GM18519 (cell line): ENCODE data around the gene ZDHHC8.

Experiments
- ATAC-seq: cut with Tn5 transposase; IDR thresholded peaks from one replicate; pipeline ENCODE4 v1.9.1; 2021; ENCODE audit warnings: mild to moderate bottlenecking, moderate library complexity; ENCODE audit not compliant: unreplicated experiment, low FRiP score

The ZDHHC8 gene

GRCh38 chr22:20176421-20177085 is 44.9 kb downstream of the ZDHHC8 start:
- no peak for ATAC-seq

GRCh38 chr22:20177217-20177911 is 45.8 kb downstream of the ZDHHC8 start:
- ATAC-seq = no peak

GRCh38 chr22:20178075-20178914 is 46.7 kb downstream of the ZDHHC8 start:
- no peak for ATAC-seq

DNA sequence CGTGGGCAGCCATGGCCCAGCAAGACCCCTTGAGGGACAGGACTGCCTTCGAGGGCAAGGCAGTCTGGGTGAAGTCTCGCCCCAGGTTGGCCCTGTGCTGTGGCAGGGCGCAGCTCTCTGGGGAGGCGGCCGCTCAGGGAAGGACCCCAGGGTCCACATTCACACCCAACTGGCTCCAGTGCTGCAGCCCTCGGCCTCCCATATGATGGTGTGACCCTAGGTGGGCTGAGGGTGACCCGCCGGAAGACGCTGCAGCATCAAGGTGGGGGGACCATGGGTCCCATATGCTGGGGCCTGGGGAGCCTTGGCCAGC is 47.3 kb downstream of the ZDHHC8 start:
- no peak for ATAC-seq

DNA sequence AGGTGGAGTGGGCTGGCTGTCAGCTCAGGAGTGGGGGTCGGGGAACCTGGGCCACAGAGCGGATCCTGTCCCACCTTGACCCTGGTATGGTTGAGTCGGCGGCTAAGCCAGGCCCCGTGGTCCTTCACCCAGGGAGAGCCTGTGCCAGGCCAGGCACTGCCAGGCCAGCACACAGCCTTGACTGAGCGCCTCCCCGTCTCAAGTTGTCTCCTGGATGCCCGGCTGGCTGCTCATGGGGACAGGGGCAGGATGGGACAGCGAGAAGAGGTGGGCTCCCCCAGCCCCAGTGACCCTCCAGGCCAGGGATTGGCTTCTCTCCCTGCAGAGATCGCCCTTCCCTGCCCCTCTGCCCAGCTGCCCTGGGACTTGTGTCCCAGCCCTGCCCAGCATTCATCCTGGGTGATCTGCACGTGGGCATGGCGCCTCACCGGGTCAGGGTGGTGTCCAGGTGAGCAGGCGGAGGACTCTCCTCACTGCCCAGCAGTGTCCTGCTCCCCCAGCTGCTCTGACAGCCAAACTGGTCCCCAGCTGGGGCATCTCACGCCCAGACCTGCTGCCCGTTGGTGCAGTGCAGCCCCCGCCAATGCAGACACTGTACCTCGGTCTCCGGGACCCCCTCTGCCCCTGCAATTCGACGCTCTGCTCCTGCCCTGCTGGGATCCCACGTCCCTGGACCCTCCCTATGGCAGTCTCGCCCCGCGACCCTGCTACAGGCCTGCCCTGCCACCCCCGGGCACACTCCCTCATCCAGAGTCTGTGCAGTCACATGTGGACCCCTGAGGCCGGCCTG is 48.0 kb downstream of the ZDHHC8 start:
- ATAC-seq = no peak

GRCh38 chr22:20180245-20180630 is 48.6 kb downstream of the ZDHHC8 start:
- no peak for ATAC-seq

DNA sequence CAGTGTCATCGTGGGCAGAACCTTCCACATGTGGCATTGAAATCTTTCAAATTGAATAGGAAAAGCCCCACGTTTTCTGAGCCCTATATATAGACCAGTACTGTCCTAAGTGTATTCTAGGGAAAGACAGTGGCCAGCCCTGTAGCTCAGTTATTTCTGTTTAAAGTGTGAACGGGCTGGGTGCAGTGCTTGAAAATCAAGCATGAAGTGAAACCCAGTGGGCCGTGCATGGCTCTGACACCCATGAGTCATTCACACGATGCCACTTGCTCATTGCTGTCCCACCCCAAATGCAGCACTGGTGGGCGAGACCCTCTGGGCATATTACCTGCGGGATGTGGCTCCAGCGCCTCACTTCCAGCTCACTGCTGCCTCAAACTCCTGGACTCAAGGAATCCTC is 49.0 kb downstream of the ZDHHC8 start:
- no peak for ATAC-seq

DNA sequence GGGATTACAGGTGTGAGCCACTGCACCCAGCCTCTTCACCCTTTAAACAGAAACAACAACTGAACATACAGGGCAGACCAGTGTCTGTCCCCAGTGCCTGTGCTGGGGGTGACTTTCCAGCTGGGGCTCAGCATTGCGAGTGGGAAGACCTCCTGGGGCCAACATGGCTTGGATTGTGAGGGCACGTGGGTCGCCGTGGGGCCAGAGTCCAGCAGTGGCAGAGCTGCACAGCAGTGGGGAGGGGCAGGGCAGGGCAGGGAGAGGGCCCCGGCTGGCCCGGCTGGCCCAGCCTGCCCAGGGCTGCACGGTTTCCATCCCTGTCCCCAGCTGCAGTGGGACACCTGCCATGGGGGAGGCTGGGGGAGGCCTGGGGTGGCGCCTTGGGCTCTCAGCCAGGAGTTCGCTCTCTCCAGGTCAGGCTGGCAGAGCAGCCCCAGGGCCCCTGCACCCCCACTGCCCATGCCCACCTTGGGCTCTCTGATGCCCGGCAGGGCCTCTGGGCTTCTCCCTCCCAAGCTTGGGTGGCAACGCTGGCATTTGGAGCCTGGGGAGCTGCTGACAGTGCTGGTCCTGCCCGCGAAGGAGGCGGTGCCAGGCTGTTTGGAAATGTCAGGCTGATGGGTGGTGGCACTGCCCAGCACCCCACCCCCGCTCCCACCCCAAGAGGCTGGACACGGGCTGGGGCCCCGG is 49.7 kb downstream of the ZDHHC8 start:
- no peak for ATAC-seq

DNA sequence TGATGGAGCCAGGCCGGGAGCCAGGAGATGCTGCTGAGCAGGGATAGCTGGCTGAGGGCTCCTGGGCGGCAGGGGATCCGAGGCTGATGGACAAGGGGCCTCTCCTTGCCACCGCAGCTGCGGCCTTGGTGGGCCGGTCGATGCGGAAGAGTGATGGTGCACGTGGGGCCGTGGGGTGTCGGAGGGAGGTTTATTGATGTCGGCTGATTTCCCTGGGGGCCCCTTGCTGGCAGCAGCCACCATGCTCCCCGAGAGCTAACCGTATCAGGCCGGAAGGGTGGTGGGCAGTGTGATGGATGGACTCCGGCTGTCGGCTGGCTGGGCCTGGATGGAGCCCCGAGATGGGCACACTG is 50.3 kb downstream of the ZDHHC8 start:
- ATAC-seq = no peak

- ATAC-seq = no peak
These were observed 50.8 kb downstream of the ZDHHC8 start for GRCh38 chr22:20182365-20182764.

DNA sequence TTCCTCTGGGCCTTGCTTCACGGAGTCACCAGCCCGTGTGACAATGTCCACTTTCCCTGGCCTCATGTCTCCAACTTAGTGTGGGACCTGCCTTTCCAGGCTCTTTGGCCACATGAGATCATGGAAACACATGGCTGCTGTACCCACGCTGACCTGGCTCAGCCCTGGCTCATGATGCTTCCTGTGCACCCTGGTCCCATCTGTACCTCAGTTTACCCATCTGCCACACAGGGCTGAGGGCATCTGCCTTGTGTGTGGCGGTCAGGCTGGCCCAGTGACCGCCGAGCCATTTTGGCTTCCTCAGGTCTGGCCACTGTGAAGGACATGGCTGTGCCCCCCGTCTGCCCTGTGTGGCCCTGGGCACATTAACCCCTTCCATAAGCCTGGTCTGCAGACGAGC is 51.5 kb downstream of the ZDHHC8 start:
- no peak for ATAC-seq

DNA sequence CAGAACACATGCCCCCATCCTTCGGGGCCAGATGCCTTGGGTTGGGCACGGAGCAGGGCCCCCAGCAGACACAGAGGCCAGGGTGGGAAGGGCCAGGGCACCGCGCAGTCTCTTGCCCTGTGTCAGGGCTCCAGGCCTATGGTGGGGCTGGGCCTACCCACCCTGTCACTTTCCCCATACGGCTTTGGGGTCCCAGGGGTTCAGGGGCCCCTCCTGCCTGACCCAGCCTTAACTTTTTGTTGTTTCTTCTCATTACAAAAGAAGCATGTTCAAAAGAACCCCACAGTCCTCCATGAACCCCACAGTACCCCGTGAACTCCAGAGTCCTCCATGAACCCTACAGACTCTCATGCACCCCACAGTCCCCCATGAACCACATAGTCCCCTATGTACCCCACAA is 52.2 kb downstream of the ZDHHC8 start:
- no peak for ATAC-seq

DNA sequence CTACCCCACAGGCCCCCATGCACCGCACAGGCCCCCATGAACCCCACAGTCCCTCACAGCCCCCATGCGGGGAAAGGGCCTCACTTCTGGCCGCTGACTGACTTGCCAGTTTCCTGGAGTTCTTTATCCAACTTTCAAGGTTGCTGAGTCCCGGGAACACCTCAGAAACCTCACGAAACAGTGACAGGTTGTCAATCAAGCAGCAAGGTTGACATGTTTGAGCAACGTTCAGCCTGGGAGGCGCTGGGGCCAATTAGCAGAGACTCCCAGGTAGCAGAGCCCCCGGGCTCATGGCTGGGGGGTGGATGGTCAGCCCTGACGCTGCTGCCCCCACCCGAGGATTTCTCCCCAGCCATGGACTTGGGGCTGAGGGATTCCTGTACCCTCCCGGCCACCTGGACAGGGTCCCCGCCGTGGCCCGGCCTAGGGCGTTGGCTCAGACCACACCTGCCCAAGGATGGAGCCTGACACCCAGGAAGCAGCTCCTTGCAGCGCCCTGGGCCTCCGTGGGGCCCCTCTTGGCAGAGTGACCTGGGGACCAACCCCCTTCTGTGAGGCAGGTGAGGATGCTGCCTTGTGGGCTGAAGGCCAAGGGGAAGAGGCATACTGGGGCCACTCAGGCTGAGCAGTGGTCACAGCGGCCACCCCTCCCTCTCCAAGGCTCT is 53.0 kb downstream of the ZDHHC8 start:
- no peak for ATAC-seq

- ATAC-seq = no peak
These were observed 54.1 kb downstream of the ZDHHC8 start for GRCh38 chr22:20185750-20186149.

DNA sequence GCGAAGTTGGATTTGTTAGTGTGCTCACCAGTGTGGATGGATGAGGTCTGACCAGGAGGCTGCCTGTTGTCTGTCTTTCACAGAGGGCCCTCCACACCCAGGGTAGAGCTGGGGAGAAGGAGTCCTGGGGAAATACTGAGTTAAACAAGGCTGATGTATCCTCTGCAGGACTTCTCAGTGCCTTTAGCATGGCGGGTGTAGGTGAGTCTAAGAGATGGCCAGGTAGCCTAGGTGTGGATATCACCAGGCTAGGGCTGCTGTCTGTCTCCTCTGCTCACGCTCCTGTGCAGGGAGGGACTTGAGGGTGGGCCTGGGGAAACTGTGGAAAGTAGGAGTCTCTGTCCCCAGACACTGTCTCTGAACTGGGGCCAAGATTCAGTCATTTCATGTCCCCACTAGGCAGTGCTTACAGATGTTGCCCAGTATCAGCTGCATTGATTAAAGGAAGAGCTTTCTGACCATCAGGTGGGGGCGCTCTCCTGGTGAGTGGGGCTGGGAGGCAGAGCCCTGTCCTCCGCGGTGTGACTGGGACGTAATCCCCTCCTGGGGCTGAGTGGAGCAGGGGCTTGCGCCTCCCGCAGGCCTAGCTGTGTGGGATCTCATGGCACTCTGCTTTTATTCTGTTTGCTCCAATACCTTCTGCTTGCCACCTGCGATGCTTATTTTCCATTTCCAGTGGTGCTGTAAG is 54.7 kb downstream of the ZDHHC8 start:
- no peak for ATAC-seq

GRCh38 chr22:20186871-20187546 is 55.4 kb downstream of the ZDHHC8 start:
- ATAC-seq = no peak

GRCh38 chr22:20187777-20188566 is 56.4 kb downstream of the ZDHHC8 start:
- ATAC-seq = no peak

GRCh38 chr22:20188567-20188877 is 56.9 kb downstream of the ZDHHC8 start:
- ATAC-seq = no peak
